Measurements from ENCODE around the gene CPNE4.

The CPNE4 gene

DNA sequence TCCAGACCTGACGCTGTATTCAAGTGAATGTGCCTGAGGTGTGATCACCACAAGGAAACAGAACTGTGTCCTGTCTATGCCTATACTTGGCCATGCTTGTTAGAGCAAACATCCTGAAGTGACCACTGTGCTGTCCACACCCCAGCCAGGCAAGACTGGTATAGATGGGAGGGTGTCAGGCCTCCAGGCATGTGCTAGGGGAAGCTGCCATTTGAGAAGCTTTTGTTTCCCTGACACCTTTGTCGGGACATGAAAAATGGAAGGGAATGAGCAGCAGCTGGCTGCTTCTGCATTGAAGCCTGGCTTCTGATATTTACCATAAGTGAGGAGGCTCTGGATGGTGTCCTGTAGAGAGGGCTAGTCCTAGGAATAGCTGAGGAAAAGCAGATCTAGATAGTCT is 106.2 kb downstream of the CPNE4 start:
- Histone ChIP-seq H3K27ac (no peak overlapping the region), H3K4me3 (ENCODE audit: low read depth, low read length) (no peak overlapping the region), H3K9me3 (ENCODE audit: severe bottlenecking) (no peaks in the 10 kb centered on the region), H3K27me3 (ENCODE audit: insufficient read depth, low read depth, severe bottlenecking) (no peaks in the 10 kb centered on the region), H3K36me3 (no peaks in the 10 kb centered on the region)
- TF ChIP-seq, protein P1, sequence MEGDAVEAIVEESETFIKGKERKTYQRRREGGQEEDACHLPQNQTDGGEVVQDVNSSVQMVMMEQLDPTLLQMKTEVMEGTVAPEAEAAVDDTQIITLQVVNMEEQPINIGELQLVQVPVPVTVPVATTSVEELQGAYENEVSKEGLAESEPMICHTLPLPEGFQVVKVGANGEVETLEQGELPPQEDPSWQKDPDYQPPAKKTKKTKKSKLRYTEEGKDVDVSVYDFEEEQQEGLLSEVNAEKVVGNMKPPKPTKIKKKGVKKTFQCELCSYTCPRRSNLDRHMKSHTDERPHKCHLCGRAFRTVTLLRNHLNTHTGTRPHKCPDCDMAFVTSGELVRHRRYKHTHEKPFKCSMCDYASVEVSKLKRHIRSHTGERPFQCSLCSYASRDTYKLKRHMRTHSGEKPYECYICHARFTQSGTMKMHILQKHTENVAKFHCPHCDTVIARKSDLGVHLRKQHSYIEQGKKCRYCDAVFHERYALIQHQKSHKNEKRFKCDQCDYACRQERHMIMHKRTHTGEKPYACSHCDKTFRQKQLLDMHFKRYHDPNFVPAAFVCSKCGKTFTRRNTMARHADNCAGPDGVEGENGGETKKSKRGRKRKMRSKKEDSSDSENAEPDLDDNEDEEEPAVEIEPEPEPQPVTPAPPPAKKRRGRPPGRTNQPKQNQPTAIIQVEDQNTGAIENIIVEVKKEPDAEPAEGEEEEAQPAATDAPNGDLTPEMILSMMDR (IDR thresholded peaks at IDR 0.05; ENCODE audit: low read depth, low read length): no peak
- no peak for DNase-seq

DNA sequence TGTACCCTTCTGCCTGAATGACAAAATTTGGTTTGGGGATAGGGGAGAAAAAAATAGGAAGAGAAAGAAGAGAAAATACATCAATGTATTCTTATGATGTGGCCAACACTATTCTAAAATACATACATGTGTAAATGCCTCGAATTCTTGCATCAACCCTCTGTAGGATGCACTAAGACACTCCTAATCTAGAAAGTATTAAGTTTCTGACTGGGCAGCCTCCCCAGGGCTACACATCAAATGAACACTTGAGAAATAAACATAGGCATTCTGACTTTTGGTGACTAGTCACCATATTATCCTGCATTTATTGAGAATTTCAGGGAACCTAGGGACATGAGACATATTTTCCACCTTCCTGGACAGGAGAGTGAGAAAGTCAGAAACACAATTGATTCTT is 109.2 kb downstream of the CPNE4 start:
- Histone ChIP-seq H3K27ac (no peak overlapping the region), H3K27me3 (ENCODE audit: insufficient read depth, low read depth, severe bottlenecking) (no peaks in the 10 kb centered on the region), H3K9me3 (ENCODE audit: severe bottlenecking) (no peaks in the 10 kb centered on the region), H3K4me3 (ENCODE audit: low read depth, low read length) (no peak overlapping the region), H3K36me3 (no peaks in the 10 kb centered on the region)
- TF ChIP-seq, protein P1 (IDR thresholded peaks at IDR 0.05; ENCODE audit: low read depth, low read length): no peak
- no peak for DNase-seq

DNA sequence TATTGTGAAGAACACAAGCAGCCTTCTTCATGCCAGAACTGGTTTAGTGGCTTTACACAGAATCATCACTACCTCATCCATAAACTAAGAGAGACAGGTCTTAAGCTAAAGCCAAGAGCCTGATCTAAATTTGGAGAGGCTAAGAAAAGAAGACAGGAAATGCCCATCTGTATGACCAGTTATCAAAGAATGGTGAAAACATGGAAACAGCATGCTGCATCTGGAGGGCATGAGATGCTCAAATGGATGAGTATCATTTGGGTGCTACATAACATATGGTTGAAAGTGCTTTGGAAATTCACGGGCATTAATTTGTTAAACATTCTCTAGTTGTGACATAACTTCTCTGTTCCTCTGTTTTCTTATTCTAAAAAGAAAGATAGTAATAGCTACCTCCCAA is 112.5 kb downstream of the CPNE4 start:
- H3K4me3 ChIP-seq (ENCODE audit: low read depth, low read length): no peak overlapping the region
- no peaks in the 10 kb centered on the region for H3K27me3 ChIP-seq (ENCODE audit: insufficient read depth, low read depth, severe bottlenecking)
- H3K36me3 ChIP-seq: no peaks in the 10 kb centered on the region
- H3K9me3 ChIP-seq (ENCODE audit: severe bottlenecking): no peaks in the 10 kb centered on the region
- no peak for DNase-seq
- TF ChIP-seq, protein P1 (IDR thresholded peaks at IDR 0.05; ENCODE audit: low read depth, low read length): no peak
- no peak overlapping the region for H3K27ac ChIP-seq

DNA sequence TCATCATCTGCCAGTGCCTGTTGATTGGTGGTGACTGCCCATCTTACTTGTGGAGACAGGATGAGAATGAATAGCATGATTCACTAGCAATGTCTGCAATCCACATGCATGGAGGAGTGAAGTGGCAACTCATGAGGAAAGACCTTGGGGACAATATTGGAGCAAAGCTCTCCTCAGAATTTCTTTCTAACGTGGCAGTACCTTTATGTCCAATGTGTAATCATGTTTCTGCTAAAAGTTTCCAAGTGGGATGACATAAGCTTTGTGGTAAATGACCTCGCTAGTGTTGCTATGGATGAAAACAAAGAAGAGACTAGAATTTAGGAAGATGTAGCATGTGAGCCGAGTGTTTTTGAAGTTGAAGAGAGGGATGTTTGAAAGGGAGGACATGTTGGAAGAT is 117.8 kb downstream of the CPNE4 start:
- Histone ChIP-seq H3K27ac (no peak overlapping the region), H3K27me3 (ENCODE audit: insufficient read depth, low read depth, severe bottlenecking) (no peaks in the 10 kb centered on the region), H3K4me3 (ENCODE audit: low read depth, low read length) (no peak overlapping the region), H3K9me3 (ENCODE audit: severe bottlenecking) (no peaks in the 10 kb centered on the region), H3K36me3 (no peaks in the 10 kb centered on the region)
- TF ChIP-seq, protein P1 (IDR thresholded peaks at IDR 0.05; ENCODE audit: low read depth, low read length): no peak
- no peak for DNase-seq

DNA sequence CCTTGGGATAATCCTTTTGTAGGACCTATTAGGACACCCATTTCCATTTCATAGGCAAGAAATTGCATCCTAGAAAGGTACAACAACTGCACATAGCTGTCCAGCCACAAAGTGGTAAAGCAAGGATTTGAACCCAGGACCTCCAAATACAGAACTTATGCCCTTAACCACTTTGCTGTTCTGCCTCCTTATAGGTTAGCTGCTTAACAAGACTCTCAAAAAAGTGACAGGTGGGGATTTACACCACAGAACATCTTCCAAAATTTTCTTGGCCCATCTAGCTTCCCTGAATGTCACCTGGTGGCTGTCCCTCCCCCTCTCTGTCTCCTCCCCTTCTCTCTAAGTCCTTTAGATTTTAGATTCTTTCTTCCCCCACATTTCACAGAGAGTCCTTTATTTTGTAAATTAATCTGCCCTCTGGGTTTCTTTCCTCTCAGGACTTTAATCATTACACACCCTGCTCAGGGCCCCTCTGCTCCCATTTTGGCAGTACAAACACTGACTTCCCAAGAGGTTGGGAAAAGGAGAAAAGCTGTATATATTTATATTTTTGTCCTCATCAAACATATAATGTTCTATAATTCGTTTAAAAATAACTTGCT is 120.6 kb downstream of the CPNE4 start:
- DNase-seq: no peak
- H3K27ac ChIP-seq: no peak overlapping the region
- H3K27me3 ChIP-seq (ENCODE audit: insufficient read depth, low read depth, severe bottlenecking): no peaks in the 10 kb centered on the region
- no peaks in the 10 kb centered on the region for H3K9me3 ChIP-seq (ENCODE audit: severe bottlenecking)
- no peak overlapping the region for H3K4me3 ChIP-seq (ENCODE audit: low read depth, low read length)
- TF ChIP-seq, protein P1 (IDR thresholded peaks at IDR 0.05; ENCODE audit: low read depth, low read length): no peak
- H3K36me3 ChIP-seq: no peaks in the 10 kb centered on the region

DNA sequence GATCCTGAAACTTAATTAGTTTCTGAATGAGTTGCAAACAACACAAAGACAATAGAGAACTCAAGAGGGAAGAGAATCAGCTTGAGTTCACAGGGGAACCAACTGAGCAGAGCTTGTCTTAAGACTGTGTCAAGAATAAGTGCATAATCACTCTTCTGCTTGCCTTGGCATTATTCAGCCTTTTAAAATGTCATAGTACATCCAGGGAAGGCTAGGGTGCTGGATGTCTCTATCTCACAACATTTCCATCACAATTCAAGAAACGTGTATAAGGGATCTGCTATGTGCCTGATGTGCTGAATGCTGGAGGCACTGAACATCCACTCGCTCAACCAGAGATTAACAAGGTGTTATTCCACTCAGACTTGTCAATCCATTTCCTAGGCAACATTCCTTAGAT is 122.6 kb downstream of the CPNE4 start:
- H3K36me3 ChIP-seq: no peaks in the 10 kb centered on the region
- no peak overlapping the region for H3K27ac ChIP-seq
- no peak overlapping the region for H3K4me3 ChIP-seq (ENCODE audit: low read depth, low read length)
- no peak for DNase-seq
- H3K27me3 ChIP-seq (ENCODE audit: insufficient read depth, low read depth, severe bottlenecking): no peaks in the 10 kb centered on the region
- TF ChIP-seq, protein P1 (IDR thresholded peaks at IDR 0.05; ENCODE audit: low read depth, low read length): no peak
- H3K9me3 ChIP-seq (ENCODE audit: severe bottlenecking): no peaks in the 10 kb centered on the region

Data from WERI-Rb-1 (cell line).